Measurements from ENCODE around the gene MED27. TPM values are rescaled to one million over a fixed set of nuclear protein-coding genes. Genes with fewer than 3 reads are reported as not detected.

The MED27 gene
- total RNA-seq, 1 donor from 2014 or later: 28.2 TPM

- TF ChIP-seq CTCF (IDR thresholded peaks at IDR 0.05): no peak
- H3K27me3 Mint-ChIP-seq (ENCODE audit: low read depth): peaks cover 16% of the 10 kb centered on the region
- H3K4me1 Mint-ChIP-seq (ENCODE audit: low read depth): no peaks in the 10 kb centered on the region
- no peaks in the 10 kb centered on the region for H3K9me3 Mint-ChIP-seq (ENCODE audit: low read depth)
- H3K4me3 Mint-ChIP-seq (ENCODE audit: unreplicated experiment): no peak overlapping the region
- DNase-seq (ENCODE audit: low spot score): no peak
- H3K27ac Mint-ChIP-seq (ENCODE audit: unreplicated experiment): no peak overlapping the region
- H3K36me3 Mint-ChIP-seq (ENCODE audit: low read depth): no peaks in the 10 kb centered on the region
Observed at GRCh38 chr9:131847665-131848354, 231.9 kb downstream of the MED27 start.

- Mint-ChIP-seq H3K27me3 (ENCODE audit: low read depth) (peaks cover 12% of the 10 kb centered on the region), H3K4me1 (ENCODE audit: low read depth) (no peaks in the 10 kb centered on the region)
- DNase-seq (ENCODE audit: low spot score): no peak
Observed at GRCh38 chr9:131845305-131846298, 234.1 kb downstream of the MED27 start.

GRCh38 chr9:131844745-131845118 is 234.9 kb downstream of the MED27 start:
- no peak for DNase-seq (ENCODE audit: low spot score)
- no peak overlapping the region for H3K27ac Mint-ChIP-seq (ENCODE audit: unreplicated experiment)
- no peak overlapping the region for H3K4me3 Mint-ChIP-seq (ENCODE audit: unreplicated experiment)
- no peaks in the 10 kb centered on the region for H3K9me3 Mint-ChIP-seq (ENCODE audit: low read depth)
- TF ChIP-seq CTCF (IDR thresholded peaks at IDR 0.05): no peak
- H3K36me3 Mint-ChIP-seq (ENCODE audit: low read depth): no peaks in the 10 kb centered on the region
- H3K4me1 Mint-ChIP-seq (ENCODE audit: low read depth): peaks cover 3% of the 10 kb centered on the region
- H3K27me3 Mint-ChIP-seq (ENCODE audit: low read depth): peaks cover 12% of the 10 kb centered on the region

More at GRCh38 chr9:131845305-131846298, 234.1 kb downstream of the MED27 start:
- H3K27ac Mint-ChIP-seq (ENCODE audit: unreplicated experiment): no peak overlapping the region
- no peaks in the 10 kb centered on the region for H3K9me3 Mint-ChIP-seq (ENCODE audit: low read depth)
- H3K36me3 Mint-ChIP-seq (ENCODE audit: low read depth): no peaks in the 10 kb centered on the region
- TF ChIP-seq CTCF (IDR thresholded peaks at IDR 0.05): no peak
- no peak overlapping the region for H3K4me3 Mint-ChIP-seq (ENCODE audit: unreplicated experiment)

GRCh38 chr9:131843989-131844744 is 235.5 kb downstream of the MED27 start:
- TF ChIP-seq CTCF (IDR thresholded peaks at IDR 0.05): no peak
- Mint-ChIP-seq H3K27me3 (ENCODE audit: low read depth) (peaks cover 12% of the 10 kb centered on the region), H3K4me1 (ENCODE audit: low read depth) (peaks cover 7% of the 10 kb centered on the region), H3K27ac (ENCODE audit: unreplicated experiment) (no peak overlapping the region), H3K9me3 (ENCODE audit: low read depth) (no peaks in the 10 kb centered on the region), H3K4me3 (ENCODE audit: unreplicated experiment) (no peak overlapping the region), H3K36me3 (ENCODE audit: low read depth) (no peaks in the 10 kb centered on the region)
- DNase-seq (ENCODE audit: low spot score): peak; percentile 87

Measured in chondrocyte (in vitro differentiated cells).